Measurements from ENCODE around the gene NCEH1. TPM values are rescaled to one million over a fixed set of nuclear protein-coding genes. Genes with fewer than 3 reads are reported as not detected.
"Not testable (repeated sequence)": the region's sequence is repeated elsewhere in the genome, so short reads cannot be mapped to it uniquely, and the experiment has no call there.

Gene NCEH1, protein sequence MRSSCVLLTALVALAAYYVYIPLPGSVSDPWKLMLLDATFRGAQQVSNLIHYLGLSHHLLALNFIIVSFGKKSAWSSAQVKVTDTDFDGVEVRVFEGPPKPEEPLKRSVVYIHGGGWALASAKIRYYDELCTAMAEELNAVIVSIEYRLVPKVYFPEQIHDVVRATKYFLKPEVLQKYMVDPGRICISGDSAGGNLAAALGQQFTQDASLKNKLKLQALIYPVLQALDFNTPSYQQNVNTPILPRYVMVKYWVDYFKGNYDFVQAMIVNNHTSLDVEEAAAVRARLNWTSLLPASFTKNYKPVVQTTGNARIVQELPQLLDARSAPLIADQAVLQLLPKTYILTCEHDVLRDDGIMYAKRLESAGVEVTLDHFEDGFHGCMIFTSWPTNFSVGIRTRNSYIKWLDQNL
- 1 to 10 TPM; 5.0 to 6.8 TPM for total RNA-seq

DNA sequence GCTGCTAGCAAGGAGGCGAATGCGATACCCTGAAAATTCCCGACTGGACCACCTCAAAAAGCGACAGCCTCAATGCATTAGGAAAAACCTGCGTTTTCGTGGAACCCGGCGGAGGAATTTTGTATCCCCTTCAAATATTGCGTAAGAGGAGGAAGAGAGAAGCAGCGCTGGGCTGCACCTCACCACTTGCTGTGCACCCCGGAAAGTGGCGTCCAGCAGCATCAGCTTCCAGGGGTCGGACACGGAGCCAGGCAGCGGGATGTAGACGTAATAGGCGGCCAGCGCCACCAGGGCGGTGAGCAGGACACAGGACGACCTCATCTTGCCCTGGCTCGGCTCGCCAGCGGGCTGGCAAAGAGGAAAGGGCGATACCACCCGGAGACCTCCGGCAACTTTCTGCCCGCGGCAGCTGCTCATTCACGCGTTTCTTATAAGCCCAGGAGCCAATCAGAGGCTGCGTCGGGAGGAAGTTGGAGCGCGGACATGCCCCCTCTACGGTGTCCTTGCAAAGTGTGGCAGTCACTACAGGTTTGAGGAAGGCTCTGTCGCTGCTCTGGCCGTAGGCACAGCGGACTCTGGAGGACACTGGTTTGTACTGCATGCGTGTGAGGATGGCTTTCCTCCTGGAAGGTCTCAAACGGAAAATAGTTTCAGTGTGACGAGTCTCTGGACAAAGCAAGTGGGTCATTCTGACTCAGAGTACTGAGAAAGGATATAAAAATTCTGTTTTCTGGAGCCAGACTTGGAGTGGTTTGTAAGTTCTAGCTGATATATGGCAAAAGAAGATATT, at the start of gene NCEH1:
Gene NCEH1 (minus strand): TSS at position 404 of the 790 bp plus-strand sequence. CDS start 83 bp downstream, at position 321.
- ChIA-PET POLR2A (interaction anchor here (0.9 kb wide), 1 partner anchor 39 kb away, joined by 3 read pairs; the partner anchor contains the start of gene ECT2), CTCF (interaction anchor here (0.6 to 3.1 kb wide), 14 partner anchors 10 to 1110 kb away, joined by 3 to 11 read pairs (median 4); partner anchors contain the start of gene ECT2)
- Mint-ChIP-seq H3K36me3 (ENCODE audit: low read depth) (no peaks in the 10 kb centered on the region), H3K27ac (peak within 1 kb of the TSS; percentile 82), H3K4me3 (peak within 1 kb of the TSS; percentile 83), H3K9me3 (no peaks in the 10 kb centered on the region), H3K27me3 (peaks cover 6% of the 10 kb centered on the region), H3K4me1 (peaks cover 26% of the 10 kb centered on the region)
- DNase-seq, result peak; percentile 83

DNA sequence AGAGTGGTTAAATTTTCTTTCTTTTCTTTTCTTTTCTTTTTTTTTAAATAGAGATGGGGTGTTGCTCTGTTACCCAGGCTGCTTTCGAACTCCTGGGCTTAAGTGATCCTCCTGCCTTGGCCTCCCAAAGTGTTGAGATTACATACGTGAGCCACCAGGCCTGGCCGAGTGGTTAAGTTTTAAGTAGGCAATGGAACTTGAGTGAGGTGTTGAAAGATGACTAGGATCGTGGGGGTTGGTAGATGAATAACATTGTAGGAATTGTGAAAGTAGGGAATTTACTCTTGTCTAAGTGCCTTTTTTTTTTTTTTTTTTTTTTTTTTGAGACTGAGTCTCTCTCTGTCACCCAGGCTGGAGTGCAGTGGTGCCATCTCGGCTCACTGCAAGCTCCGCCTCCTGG, 49.5 kb upstream of the NCEH1 start:
- CTCF ChIA-PET, POLR2A ChIA-PET, H3K9me3 Mint-ChIP-seq, DNase-seq, H3K4me1 Mint-ChIP-seq, H3K4me3 Mint-ChIP-seq, H3K27ac Mint-ChIP-seq, H3K27me3 Mint-ChIP-seq: not testable (repeated sequence)
- peaks cover 69% of the 10 kb centered on the region for H3K36me3 Mint-ChIP-seq (ENCODE audit: low read depth)

DNA sequence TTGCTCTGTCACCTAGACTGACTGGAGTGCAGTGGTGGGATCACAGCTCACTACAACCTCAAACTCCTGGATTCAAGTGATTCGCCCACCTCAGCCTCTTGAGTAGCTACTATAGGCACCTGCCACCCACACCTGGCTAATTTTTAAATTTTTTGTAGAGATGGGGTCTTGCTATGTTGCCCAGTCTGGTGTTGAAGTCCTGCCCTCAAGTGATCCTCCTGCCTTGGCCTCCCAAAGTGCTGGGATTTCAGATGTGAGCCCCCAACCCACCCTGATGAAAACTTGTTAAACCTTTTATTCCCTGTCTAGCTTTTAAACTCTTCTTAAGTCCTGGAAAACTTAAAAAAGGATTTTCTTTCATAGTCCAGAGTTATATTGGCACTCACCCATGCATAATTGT, 42.3 kb upstream of the NCEH1 start:
- no peak for DNase-seq
- POLR2A ChIA-PET, result no interaction called here
- Mint-ChIP-seq H3K27me3 (no peaks in the 10 kb centered on the region), H3K27ac (peak overlapping the region; percentile 37), H3K4me3 (peak overlapping the region; percentile 95), H3K36me3 (ENCODE audit: low read depth) (peaks cover 52% of the 10 kb centered on the region), H3K4me1 (peaks cover 50% of the 10 kb centered on the region), H3K9me3 (no peaks in the 10 kb centered on the region)
- CTCF ChIA-PET, result interaction anchor here (1.1 to 1.6 kb wide), 2 partner anchors 11 to 13 kb away, joined by 3 to 6 read pairs; no protein-coding TSS in a partner anchor

DNA sequence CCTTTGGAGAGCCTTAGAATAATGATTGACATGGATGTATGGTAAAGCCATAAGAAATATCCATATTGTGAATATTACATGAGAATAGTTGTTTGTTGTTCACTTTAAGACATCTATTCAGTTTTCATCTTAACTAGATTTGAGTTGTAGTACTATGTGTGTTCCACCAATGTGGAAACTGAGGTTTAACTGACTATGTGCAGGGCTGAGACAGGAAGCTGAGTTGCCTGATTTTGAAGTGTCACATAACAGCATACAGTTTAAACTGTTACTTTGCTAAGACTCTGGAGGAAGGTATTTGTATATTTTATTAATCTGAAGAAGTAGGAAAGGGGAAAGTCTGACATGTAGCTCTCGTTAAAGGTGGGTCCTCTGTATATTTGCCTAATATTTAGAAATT, 41.8 kb upstream of the NCEH1 start:
- Mint-ChIP-seq H3K36me3 (ENCODE audit: low read depth) (peaks cover 48% of the 10 kb centered on the region), H3K27me3 (no peaks in the 10 kb centered on the region), H3K27ac (peak overlapping the region; percentile 99), H3K4me3 (peak overlapping the region; percentile 95), H3K4me1 (peaks cover 47% of the 10 kb centered on the region), H3K9me3 (no peaks in the 10 kb centered on the region)
- peak; percentile 12 for DNase-seq
- ChIA-PET CTCF (interaction anchor here (0.8 to 1.6 kb wide), 3 partner anchors 11 to 41 kb away, joined by 3 to 6 read pairs (median 3); partner anchors contain the start of gene NCEH1), POLR2A (no interaction called here)

DNA sequence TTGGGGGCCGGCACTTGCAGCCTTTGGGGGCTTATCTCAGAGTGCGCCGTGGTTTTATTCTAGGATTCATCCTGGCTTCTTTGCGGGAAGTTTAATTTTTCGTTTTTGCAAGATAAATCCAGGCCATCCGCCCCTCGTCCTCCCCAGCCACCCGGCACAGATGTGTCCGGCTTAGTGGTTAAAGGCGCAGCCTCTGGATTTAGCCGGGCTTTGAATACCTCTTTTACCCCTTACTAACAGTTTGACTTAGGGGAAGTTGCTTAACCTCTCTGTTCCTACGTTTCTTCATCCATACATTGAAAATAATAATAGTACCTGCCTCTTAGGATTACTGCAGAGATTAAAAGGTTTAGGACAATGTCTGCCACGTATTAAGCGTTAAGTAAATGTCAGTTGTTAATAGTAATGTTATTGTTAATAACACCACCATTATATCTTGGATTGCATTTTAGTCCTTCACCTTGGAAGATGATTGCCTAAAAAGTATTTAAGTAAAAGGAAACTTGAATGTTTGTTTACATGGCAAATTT, 40.4 kb upstream of the NCEH1 start:
- no peaks in the 10 kb centered on the region for H3K9me3 Mint-ChIP-seq
- peak overlapping the region; percentile 95 for H3K4me3 Mint-ChIP-seq
- DNase-seq, result peak; percentile 17
- ChIA-PET CTCF (interaction anchor here (0.6 to 2.3 kb wide), 8 partner anchors 15 to 448 kb away, joined by 3 to 11 read pairs (median 3); partner anchors contain the start of genes NCEH1 and TNFSF10), POLR2A (no interaction called here)
- peaks cover 45% of the 10 kb centered on the region for H3K4me1 Mint-ChIP-seq
- H3K27me3 Mint-ChIP-seq, result peaks cover 2% of the 10 kb centered on the region
- H3K27ac Mint-ChIP-seq, result peak overlapping the region; percentile 99
- H3K36me3 Mint-ChIP-seq (ENCODE audit: low read depth), result peaks cover 39% of the 10 kb centered on the region

DNA sequence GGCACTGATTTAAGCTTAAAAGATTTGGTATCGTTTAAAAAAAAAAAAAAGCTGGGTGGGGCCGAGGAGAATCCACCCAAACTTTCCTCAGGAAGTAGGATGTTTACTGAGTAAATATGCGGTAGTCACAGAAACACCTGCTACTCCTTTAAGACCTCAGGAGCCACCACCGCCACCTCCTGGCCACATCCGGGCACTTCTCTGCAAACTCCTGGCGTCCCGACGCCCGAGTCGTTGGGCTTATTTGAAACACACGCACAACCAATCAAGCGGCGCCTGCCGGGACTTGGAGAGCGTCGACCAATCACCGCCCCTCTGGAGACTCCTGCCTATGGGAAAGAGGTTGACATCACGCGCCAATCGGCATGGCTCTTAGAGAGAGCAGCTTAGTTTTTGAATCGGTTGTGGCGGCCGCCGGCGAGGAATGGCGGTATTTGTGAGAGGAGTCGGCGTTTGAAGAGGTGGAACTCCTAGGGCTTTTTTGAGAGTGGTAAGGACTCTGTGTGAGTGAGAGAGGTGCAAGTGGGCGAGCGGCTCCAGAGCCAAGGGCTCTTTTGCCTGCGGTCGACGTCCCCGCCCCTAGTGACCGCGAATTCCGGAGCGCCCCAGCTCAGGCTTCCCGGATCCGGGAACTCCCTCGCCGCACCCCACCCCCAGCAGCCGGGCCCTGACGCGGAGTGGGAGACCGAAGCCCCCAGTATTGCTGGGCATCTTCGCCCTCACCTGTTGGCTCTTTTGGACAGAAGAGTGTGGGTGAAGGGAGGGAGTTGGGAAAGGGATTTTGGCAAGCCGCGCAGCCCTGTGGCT, 39.7 kb upstream of the NCEH1 start, which contains the start of gene ECT2:
Gene ECT2 (plus strand): TSS at position 359 of the 807 bp plus-strand sequence. CDS start 3,805 bp downstream, outside the sequence.
- Mint-ChIP-seq H3K27ac (peak within 1 kb of the TSS; percentile 99), H3K4me3 (peak within 1 kb of the TSS; percentile 95), H3K27me3 (peaks cover 9% of the 10 kb centered on the region), H3K4me1 (peaks cover 43% of the 10 kb centered on the region), H3K36me3 (ENCODE audit: low read depth) (peaks cover 36% of the 10 kb centered on the region), H3K9me3 (no peaks in the 10 kb centered on the region)
- DNase-seq, result peak; percentile 99
- ChIA-PET POLR2A (interaction anchor here (0.5 to 0.7 kb wide), 3 partner anchors 40 to 1295 kb away, joined by 3 read pairs; no protein-coding TSS in a partner anchor), CTCF (interaction anchor here (0.6 to 2.3 kb wide), 12 partner anchors 11 to 448 kb away, joined by 3 to 11 read pairs (median 3); partner anchors contain the start of genes NCEH1 and TNFSF10)

DNA sequence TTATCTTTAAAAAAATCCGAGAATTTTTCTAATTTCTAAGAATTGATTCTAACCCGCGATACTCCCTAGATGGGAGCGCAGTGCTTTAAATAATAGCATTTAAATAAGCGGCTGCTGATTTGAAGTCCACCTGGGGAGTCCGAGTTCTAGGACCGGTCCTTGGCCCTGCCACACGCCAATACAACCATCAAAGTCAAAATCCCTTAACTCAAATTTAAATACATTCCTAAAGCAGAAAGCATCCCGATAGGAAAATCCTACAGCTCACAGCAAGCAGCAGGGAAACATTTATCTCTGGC, 39.2 kb upstream of the NCEH1 start:
- peak overlapping the region; percentile 95 for H3K4me3 Mint-ChIP-seq
- no peaks in the 10 kb centered on the region for H3K9me3 Mint-ChIP-seq
- H3K4me1 Mint-ChIP-seq, result peaks cover 40% of the 10 kb centered on the region
- peaks cover 30% of the 10 kb centered on the region for H3K36me3 Mint-ChIP-seq (ENCODE audit: low read depth)
- POLR2A ChIA-PET, result interaction anchor here (0.5 to 0.7 kb wide), 3 partner anchors 40 to 1294 kb away, joined by 3 read pairs; no protein-coding TSS in a partner anchor
- H3K27me3 Mint-ChIP-seq, result peaks cover 11% of the 10 kb centered on the region
- H3K27ac Mint-ChIP-seq, result peak overlapping the region; percentile 99
- DNase-seq, result no peak
- CTCF ChIA-PET, result interaction anchor here (0.7 to 2.3 kb wide), 10 partner anchors 10 to 227 kb away, joined by 3 to 11 read pairs (median 3); partner anchors contain the start of genes NCEH1 and TNFSF10

DNA sequence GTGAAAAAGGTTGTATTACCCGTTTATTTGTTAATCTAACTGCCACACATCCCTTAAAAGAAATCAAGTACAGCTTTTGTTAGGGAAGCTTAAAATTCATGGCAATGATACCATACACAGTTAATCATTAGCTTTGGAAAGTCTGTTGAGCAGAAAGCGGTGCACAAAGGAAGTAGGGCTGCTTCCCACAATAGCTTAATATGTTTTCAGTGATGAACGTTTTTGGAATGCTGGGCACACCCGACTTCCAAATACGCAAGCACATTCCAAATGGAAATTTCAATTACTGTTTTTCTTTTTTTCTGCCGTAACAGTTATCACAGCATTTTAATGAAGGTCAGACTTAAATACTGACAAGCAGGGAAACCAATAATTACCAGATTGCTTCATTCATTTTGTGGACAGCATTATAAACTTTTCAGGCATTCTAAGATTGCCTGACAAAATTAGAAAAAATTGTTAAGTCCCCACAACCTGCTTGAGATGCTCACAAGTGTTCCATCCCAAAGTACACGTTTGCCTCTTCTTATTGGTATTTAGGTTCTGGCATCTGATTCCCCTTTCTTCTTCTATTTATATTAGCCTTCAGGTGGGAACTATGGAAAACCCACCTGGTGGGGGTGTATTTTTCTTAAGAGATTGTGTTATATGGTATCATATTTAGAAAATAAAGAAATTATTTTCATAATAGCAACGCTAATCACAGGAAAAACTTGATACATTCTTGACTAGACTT, 38.5 kb upstream of the NCEH1 start:
- POLR2A ChIA-PET, result no interaction called here
- H3K4me1 Mint-ChIP-seq, result peaks cover 36% of the 10 kb centered on the region
- DNase-seq, result no peak
- peak overlapping the region; percentile 95 for H3K4me3 Mint-ChIP-seq
- CTCF ChIA-PET, result interaction anchor here (0.7 to 2.3 kb wide), 7 partner anchors 9 to 40 kb away, joined by 3 to 11 read pairs (median 5); partner anchors contain the start of gene NCEH1
- H3K27me3 Mint-ChIP-seq, result peaks cover 14% of the 10 kb centered on the region
- H3K36me3 Mint-ChIP-seq (ENCODE audit: low read depth), result peaks cover 26% of the 10 kb centered on the region
- no peak overlapping the region for H3K27ac Mint-ChIP-seq
- no peaks in the 10 kb centered on the region for H3K9me3 Mint-ChIP-seq

DNA sequence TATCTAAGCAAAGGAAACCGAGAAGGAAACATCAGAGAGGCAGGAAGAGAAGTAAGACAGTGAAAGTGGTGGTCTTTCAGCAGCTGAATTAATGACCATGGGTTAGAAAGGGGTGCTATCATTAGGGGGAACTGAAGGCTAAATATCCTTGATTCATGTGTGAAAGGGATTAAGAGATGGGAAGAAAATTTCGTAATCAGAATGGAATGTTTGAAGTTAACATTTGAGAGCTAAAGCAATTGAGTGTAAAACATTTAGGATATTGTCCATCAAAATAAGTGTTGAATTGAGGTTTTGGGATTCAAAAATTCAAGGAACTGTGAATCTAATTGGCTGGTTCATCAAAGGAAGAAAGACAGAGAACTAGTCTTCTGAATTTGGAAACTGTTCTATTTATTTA, 35.6 kb upstream of the NCEH1 start:
- CTCF ChIA-PET, result no interaction called here

DNA sequence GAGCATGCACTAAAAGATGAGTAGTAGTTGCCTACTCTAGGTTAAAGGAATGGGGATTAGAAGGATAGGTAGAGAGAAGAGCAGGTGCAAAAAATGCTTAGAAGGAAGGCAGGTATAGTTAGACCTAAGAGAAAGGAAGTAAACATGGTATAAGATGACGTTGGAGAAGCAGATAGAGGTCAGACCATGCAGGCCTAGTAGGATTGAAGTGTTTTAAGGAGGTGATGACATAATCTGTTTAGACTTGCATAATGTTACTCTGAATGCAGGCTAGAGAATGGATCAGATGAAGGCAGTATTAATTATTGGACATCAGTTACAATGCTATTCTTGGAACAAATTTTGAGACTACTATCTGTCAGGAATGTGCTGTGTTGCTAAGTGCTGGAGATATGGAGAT, 28.6 kb upstream of the NCEH1 start:
- ChIA-PET POLR2A (no interaction called here), CTCF (interaction anchor here (0.6 to 1.4 kb wide), 3 partner anchors 11 to 216 kb away, joined by 3 to 5 read pairs (median 3); partner anchors contain the start of genes ECT2 and TNFSF10)
- no peak for DNase-seq

More for the DNA sequence above, 35.6 kb upstream of the NCEH1 start:
- no peak overlapping the region for H3K4me3 Mint-ChIP-seq
- DNase-seq, result no peak
- peaks cover 14% of the 10 kb centered on the region for H3K27me3 Mint-ChIP-seq
- POLR2A ChIA-PET, result no interaction called here
- H3K9me3 Mint-ChIP-seq, result no peaks in the 10 kb centered on the region
- peaks cover 5% of the 10 kb centered on the region for H3K36me3 Mint-ChIP-seq (ENCODE audit: low read depth)
- H3K4me1 Mint-ChIP-seq, result peaks cover 12% of the 10 kb centered on the region
- no peak overlapping the region for H3K27ac Mint-ChIP-seq

DNA sequence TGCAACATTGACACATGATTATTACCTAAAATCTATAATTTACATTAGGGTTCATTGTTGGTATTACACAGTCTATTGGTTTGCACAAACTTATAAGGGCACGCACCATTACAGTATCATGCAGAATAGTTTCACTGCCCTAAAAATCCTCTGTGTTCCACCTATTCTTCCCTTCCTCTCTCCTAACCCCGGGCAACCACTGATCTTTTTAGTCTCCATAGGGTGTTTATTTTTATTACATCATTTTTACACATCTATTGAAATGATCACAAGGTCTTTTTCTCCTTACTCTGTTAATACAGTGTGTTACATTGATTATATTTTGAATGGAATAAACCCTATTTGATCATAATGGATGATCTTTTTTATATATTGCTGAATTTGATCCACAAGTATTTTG, 24.1 kb upstream of the NCEH1 start:
- DNase-seq, result no peak
- Mint-ChIP-seq H3K27ac (no peak overlapping the region), H3K36me3 (ENCODE audit: low read depth) (no peaks in the 10 kb centered on the region), H3K9me3 (no peaks in the 10 kb centered on the region), H3K4me1 (no peaks in the 10 kb centered on the region), H3K27me3 (peaks cover 29% of the 10 kb centered on the region), H3K4me3 (no peak overlapping the region)
- ChIA-PET CTCF (interaction anchor here (0.7 to 1.1 kb wide), 2 partner anchors 10 to 150 kb away, joined by 3 to 5 read pairs; no protein-coding TSS in a partner anchor), POLR2A (no interaction called here)

More for the DNA sequence above, 28.6 kb upstream of the NCEH1 start:
- Mint-ChIP-seq H3K4me3 (no peak overlapping the region), H3K9me3 (no peaks in the 10 kb centered on the region), H3K36me3 (ENCODE audit: low read depth) (no peaks in the 10 kb centered on the region), H3K4me1 (no peaks in the 10 kb centered on the region), H3K27me3 (peaks cover 13% of the 10 kb centered on the region), H3K27ac (no peak overlapping the region)

Measured in activated CD4-positive, alpha-beta T cell treated with anti-CD3 and anti-CD28 coated beads, Interleukin-2, amount 10 ng/mL, durations not matched to agents 7 days and 5 days (primary cell).